GM20431 (cell line): Measurements from ENCODE around the gene CLCN1.
"Not testable (repeated sequence)": the region's sequence is repeated elsewhere in the genome, so short reads cannot be mapped to it uniquely, and the experiment has no call there.

Experiments used
- in situ Hi-C: fragments of 300-500 bp; cut with MseI, MboI; formaldehyde crosslinking; loops from one replicate; pipeline ENCODE4 v1.15.0; 2020; ENCODE audit warnings: low sequenced_read_pairs; ENCODE audit not compliant: unreplicated experiment

Gene CLCN1

DNA sequence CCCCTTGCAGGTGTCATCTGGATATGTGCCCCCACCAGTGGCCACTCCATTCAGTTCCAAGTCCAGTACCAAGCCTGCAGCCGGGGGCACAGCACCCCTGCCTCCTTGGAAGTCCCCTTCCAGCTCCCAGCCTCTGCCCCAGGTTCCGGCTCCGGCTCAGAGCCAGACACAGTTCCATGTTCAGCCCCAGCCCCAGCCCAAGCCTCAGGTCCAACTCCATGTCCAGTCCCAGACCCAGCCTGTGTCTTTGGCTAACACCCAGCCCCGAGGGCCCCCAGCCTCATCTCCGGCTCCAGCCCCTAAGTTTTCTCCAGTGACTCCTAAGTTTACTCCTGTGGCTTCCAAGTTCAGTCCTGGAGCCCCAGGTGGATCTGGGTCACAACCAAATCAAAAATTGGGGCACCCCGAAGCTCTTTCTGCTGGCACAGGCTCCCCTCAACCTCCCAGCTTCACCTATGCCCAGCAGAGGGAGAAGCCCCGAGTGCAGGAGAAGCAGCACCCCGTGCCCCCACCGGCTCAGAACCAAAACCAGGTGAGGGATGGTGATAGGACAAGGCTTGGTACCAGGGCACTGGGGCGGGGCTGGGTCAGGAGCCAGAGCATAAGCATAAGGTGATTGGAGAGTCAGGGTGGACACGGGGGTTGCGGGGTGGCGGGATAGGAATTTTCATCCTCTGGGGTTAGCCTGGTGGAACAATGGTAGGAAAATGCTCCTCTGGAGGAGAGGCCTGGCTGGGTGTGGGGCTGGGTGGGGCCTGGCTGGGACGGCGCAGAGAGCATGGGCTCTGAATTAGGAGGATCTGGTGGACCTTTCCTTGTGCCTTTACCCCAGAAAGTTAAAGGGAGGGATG is 67.1 kb downstream of the CLCN1 start:
- in situ Hi-C loops, result no loop called here

DNA sequence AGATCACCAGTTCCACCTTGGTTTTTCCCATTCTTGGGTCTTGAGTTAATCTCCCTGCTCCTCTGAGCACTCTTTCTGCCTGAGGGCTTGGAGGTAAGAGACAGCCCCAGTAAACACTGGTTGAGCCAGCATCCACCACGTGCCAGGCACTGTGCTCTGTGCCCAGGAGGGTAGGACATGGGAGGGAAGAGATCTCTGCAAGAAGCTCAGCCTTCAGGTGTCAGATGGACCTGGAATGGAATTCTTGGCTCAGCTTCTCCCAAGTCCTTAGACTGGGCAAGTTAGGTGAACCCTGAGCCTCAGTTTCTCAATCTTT is 67.7 kb downstream of the CLCN1 start:
- in situ Hi-C loops, result no loop called here

DNA sequence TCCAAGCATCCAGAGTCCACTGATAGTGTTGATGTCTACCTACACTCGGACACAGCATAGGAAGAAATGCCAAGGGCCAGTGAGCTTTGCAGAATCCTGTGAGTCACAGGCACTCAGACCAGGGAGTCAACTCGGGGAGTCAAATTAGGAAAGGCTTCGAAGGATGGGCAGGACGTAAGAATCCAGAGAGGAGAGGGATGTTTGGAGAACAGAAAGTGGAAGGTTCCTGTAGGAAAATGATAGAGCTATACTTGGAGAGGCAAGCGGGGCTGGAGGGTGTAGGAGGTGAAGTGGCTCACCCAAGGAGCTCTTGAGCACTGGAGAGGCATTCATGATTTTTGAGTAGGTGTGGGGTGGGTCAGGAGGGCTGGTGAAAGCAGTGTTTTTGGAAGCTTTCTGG is 68.2 kb downstream of the CLCN1 start:
- in situ Hi-C loops, result no loop called here

DNA sequence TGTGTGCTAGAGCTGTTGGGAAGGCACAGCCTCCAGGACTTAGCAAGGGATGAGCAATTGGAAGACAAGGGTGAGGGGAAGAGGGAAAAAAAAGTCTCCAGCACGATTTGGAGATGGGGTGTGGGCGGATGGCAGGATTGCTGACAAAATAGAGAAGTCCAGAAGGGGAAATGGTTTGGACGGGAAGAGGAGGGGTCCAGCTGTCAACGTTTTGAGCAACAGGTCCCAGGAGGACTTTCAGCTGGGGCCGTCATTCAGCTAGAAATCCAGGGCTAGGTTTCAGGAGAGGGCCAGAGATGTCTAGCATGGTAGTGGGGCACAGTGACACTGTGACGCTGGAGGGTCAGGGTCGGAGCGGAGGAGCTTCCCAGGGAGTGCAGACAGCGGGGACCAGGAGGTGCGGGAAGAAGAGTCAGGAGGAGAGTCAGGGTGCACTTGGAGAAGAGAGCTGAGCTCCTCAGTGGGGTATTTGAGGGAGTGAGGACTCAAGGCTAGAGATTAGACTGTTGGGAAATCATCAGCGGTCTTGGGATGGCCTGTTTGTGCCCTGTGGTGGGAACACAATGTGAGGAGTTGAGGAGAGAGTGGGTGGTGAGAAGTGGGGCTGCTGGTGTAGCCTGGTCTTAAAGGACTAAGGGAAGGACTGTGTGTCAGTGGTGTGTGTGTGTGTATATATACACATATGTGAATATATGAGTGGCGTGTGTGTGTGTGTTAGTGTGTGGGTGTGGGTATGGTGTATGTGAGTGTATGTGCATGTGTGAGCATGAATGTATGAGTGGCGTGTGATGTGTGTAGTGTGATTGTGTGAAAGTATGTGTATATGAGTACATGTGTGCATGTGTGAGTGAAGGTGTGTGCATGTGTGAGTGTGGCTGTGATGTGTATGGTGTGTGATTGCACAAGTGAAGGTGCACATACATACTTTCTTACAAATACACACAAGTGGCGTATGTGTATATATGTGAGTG is 69.0 kb downstream of the CLCN1 start:
- in situ Hi-C loops, result no loop called here

DNA sequence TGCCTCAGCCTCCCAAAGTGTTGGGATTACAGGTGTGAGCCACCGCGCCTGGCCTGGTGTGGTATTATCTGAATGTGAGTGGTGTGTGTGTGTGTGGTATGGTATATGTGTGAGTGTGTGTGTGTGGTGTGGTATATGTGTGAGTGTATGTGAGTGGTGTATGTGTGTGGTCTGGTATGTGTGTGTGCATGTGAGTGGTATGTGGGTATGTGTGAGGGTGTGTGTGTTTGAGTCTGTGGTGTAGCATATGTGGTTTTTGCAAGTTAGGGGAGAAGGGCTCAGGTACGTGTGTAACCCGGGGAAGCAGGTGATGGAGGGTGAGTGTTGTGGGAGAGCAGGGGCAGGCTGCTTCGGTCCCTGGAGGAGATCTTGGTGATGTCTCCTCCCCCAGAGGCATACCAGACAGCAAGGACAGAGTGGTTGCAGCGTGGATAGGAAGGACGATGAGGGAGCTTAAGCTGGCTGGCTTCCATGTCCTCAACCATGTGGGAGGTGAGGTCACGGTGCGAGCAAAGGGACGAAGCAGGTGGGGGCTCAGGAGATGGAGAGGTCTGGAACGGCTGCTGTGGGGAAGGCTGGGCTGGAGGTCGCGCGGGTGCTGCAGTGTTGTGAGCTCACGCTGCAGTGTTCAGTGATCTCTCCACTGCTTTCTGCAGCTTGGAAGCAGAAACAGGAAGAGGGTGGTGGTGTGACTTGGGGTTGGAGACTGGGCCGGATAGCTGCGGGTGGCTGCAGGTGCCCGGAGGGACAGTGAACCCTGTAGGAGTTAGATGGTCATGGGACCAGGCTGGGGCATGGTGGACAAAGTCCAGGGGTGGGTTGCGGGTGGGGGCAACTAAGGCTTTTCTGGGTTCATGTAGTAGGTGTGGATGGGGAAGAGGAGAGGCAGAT is 70.2 kb downstream of the CLCN1 start:
- in situ Hi-C loops, result no loop called here

DNA sequence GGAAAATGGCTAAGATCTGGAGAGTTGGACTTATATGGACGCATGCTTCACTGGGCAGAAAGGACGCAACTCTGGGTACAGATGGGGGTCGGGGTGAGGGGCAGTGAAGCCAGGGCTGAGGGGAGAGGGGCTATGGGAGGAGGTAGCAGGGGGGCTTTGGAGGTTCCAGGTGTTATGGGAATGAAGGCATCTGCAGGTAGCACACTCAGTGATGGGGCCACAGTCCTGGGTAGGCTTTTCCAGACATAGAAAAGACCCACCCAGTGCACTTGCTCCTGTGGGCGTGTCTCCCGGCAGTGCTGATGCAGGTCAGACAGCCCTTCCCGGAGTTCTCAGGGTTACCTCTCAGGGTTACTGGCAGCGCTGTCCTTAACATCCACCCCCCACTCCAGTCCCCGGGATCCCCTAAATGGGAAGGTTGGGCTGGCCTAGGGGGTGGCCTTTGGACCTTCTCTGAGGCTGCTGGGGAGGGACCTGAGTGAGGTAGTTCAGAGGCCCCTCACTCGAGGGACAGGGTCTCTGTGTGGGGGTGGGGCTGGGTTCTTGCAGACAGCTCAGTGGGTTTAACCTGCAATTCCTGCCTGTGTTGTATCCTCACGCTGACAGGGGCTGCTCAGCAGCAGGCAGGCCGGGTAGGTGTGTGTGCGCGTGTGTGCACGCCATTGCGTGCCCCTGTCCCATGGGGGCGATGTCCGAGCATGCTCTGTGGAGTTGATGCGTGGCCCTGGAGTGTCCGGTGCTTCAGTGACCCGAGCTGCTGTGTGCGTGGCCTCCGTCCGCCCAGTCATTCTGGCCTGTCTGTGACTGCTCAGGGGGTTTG is 71.5 kb downstream of the CLCN1 start:
- in situ Hi-C loops, result no loop called here

DNA sequence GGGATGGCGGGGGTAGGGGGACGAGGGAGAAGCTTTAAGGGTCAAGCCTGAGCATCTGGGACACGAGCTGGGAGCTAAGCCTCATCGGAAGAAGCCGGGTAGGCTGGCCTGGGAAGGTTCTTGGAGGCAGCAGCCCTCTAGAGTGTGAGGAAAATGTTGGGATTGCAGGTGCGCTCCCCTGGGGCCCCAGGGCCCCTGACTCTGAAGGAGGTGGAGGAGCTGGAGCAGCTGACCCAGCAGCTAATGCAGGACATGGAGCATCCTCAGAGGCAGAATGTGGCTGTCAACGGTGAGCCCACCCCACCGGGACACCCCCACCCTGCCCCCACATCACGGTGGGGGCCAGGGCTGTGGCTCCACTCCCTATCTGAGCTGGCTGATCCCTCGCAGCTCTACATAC is 72.1 kb downstream of the CLCN1 start:
- in situ Hi-C loops, result no loop called here

DNA sequence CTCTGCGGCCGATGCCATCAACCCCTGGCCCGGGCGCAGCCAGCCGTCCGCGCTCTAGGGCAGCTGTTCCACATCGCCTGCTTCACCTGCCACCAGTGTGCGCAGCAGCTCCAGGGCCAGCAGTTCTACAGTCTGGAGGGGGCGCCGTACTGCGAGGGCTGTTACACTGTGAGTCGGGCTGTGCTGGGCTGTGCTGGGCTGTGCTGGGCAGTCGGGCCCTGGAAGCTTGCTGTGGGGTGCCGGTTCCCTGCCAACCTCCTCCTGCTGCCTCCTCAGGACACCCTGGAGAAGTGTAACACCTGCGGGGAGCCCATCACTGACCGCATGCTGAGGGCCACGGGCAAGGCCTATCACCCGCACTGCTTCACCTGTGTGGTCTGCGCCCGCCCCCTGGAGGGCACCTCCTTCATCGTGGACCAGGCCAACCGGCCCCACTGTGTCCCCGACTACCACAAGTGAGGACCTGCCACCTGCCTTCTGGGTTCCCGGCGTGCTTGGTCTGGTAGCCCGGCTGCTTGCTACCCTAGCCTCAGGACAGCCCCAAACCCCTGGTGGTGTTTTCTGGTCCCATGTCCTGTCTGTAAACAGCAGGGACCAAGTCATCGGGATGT is 72.7 kb downstream of the CLCN1 start:
- in situ Hi-C loops, result no loop called here

DNA sequence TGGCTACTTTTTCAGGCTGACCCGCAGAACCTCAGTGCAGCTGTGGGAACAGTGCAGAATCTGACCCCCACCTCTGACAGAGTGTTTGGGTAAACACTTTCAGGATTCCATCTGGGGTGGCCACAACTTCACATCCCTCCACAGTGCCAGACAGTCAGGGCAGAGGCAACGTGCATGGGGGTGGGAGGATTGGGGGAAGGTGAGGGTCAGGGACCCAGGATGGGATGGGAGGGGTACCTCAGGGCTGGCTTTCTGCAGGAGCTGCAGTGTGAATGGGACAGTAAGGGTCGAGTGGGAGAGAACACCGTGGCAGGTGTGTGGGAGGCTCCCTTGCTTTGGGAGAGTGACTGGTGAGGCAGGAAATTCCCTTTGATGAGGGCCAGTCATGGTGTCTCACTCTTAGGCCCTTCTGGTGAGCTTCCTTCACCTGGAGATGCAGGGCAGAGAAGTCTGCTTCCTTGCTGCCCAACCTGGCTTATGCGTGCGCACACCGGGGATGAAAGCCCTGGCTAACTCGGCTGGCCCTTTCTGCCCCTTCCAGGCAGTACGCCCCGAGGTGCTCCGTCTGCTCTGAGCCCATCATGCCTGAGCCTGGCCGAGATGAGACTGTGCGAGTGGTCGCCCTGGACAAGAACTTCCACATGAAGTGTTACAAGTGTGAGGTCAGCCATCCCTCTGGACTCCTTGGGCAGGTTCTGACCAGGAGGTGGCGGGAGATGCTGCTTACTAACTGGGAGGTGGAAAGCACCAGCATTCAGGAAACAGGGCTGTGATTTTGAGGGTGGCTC is 73.6 kb downstream of the CLCN1 start:
- in situ Hi-C loops, result no loop called here

DNA sequence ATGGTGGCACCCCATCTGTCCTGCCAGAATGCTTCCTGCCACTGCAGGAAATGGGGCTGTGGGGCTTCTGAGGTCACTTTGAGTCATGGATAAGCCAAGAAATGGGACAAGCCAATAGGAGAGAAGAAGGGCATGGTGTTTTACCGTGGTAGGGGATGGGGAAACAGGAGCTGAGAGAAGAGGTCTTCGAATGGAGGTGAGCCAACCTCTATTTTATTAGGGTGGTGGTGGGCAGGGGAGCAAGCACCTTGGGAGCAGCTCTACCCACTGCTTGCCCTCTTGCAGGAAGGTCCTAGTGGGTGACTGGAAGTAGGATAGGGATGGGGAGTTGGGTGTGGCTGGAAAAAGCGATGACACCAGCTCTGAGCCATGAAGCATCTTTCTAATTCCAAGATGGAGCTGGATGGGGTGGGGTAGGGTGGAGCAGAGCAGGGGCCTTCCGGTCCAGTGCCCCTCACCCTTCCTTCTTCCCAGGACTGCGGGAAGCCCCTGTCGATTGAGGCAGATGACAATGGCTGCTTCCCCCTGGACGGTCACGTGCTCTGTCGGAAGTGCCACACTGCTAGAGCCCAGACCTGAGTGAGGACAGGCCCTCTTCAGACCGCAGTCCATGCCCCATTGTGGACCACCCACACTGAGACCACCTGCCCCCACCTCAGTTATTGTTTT is 74.3 kb downstream of the CLCN1 start:
- in situ Hi-C loops, result no loop called here

DNA sequence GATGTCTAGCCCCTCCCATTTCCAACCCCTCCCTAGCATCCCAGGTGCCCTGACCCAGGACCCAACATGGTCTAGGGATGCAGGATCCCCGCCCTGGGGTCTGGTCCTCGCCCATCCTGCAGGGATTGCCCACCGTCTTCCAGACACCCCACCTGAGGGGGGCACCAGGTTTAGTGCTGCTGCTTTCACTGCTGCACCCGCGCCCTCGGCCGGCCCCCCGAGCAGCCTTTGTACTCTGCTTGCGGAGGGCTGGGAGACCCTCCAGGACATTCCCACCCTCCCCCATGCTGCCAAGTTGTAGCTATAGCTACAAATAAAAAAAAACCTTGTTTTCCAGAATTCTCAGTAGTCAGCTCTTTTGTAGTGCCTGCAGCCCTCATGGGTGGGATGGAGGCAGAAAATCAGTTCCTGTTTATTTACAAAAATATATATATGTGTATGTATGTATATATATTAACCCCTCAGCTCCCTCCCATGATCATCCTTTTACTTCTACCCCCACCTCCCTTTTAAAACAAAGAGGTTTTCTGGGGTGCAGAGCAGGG is 74.9 kb downstream of the CLCN1 start:
- in situ Hi-C loops, result no loop called here

DNA sequence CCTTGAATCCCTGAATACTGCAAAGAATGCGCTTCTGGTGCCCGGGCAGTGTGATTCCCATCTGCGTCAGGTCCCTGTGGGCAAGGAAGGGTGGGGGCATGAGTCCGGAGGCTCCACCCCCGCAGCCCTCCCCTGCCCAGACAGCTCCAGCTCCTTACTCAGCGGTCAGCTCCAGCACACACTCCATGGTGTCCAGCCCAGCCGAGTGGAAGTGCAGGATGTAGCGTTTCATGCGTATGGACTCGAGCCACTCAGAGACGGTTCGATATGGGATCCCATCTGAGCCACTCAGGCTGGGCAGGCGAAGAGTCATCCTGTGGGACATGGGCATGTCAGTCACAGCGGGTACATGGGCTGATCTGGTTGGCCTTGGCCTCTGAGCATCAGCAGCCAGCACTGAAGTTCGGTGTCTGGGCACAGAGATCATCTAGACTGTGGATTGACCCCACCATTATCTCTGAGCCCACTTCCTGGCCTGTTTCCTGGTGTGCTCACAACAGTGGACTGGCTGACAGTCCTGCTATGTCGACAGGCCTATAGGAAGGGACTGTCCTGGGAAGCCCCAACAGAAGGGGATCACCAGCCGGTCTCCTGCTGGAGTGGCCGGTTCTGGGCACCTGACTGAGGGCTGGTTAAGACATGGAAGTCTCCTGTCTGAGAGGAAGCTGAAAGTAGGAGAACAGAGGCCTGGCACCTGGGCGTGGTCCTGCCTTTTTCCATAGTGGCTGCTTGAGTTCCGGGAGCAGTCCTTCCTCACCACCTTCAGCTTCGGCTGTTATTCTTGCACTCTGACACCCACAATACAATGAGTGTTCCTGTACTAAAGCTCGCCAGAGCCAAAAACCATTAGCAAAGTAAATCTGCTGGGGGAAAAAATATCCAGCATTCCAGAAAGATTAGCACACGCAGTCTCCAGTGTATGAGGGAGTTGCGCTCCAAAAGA is 75.8 kb downstream of the CLCN1 start:
- in situ Hi-C loops, result no loop called here

DNA sequence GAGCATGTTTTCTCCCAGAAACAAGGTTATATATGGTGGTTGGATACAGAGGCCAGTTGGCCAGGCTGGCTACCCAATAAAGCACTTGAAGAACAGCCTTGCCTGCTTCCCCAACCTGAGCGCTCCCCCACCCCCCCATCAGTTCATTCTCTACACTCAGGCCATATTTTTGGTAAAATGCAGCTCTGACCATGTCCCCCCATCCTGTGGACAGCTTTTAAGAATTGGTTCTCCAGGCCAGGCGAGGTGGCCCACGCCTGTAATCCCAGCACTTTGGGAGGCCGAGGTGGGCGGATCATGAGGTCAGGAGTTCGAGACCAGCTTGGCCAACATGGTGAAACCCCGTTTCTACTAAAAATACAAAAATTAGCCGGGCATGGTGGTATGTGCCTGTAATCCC is 76.5 kb downstream of the CLCN1 start:
- in situ Hi-C loops, result not testable (repeated sequence)

DNA sequence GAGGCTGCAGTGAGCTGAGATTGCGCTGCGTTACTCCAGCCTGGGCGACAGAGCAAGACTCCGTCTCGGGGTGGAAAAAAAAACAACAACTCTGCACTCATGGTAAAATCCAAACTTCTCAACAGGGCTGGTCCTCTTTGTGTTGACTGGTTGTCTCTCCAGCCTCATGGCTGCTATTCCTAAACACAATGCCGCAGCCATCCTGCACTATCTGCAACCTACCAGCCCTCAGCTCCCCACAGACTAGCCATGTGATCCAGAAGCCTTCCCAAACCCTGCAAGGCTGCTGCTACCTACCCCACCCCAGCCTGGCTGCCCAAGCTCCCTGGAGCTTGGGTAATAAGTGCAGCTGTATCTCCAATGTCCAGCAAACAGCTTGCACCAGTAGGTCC is 77.0 kb downstream of the CLCN1 start:
- in situ Hi-C loops, result no loop called here

DNA sequence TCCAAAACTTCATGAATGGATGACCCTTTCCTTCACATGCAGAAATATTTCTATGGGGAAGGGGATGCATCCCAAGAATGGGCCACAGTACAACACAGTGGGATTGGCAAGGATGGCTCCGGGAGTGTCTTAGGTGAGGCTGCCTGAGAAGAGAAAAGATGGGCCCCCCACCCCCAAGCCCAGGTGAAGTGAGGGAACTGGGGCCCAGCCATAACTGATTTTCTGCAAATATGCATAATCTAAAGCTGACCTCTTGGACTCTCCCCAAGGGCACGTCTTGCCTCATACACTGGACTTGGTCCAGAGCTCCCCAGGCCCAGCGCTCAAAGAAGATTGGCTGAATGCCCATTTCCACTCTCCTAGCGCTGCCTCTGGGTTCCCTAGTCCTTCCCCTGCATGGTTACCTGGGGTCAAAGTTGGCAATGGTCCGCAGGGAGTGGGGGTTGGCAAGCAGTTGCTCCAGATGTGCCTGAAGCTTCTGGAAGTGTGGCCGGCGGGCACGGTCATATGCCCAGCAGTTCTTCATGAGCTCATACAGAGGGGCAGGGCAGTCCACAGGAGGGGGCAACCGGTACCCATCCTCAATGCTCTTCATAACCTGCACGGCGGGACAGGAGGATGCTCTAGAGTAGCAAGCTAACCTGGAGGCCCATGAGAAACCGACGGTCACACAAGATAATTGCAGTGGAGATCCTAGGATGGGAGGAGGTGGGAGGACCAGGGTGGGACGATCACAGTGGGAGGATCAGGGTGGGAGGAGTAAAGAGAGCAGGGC is 77.5 kb downstream of the CLCN1 start:
- in situ Hi-C loops, result no loop called here

DNA sequence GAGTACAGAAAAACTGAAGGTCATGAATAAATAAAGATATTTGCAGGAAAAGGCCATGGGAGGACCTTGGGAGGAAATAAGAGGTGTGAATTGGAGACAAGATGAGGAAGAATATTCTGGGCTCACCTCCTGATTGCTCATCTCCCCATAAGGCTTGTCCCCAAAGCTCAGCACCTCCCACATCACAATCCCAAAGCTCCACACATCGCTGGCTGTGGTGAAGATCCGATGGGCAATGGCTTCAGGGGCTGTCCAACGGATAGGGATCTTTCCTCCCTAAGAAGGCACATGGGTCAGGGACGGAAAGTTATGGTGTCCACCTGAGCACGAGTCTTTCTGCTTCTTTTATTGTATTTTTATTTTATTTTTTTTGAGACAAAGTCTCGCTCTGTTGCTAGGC is 78.2 kb downstream of the CLCN1 start:
- in situ Hi-C loops, result no loop called here
